Esophagus (tissue), 2 donors: ENCODE measurements around the gene SCYGR4. TPM values are rescaled to one million over a fixed set of nuclear protein-coding genes. Genes with fewer than 3 reads are reported as not detected.

Experiments
- H3K27ac ChIP-seq, 2 donors: one replicate each; pipeline ENCODE4 v1.5.1; 2013; ENCODE audit warnings: low read depth in 2 of 2, mild to moderate bottlenecking in 2 of 2, inconsistent platforms in 1 of 2, low read length in 1 of 2, moderate library complexity in 1 of 2
- H3K27me3 ChIP-seq, 2 donors: one replicate each; pipeline ENCODE4 v1.6.1; 2013; ENCODE audit warnings: low read length in 2 of 2, control low read depth in 1 of 2, mild to moderate bottlenecking in 1 of 2; ENCODE audit not compliant: insufficient read depth in 2 of 2, control insufficient read depth in 1 of 2
- H3K36me3 ChIP-seq, 2 donors: one replicate each; pipeline ENCODE4 v1.6.1; 2013; ENCODE audit warnings: low read length in 1 of 2; ENCODE audit not compliant: control insufficient read depth in 2 of 2, insufficient read depth in 2 of 2
- H3K4me1 ChIP-seq, 2 donors: one replicate each; pipeline ENCODE4 v1.6.1; 2013; ENCODE audit warnings: low read length in 1 of 2; ENCODE audit not compliant: control insufficient read depth in 2 of 2, insufficient read depth in 2 of 2
- H3K4me3 ChIP-seq, 2 donors: one replicate each; pipeline ENCODE4 v1.5.1; 2013; ENCODE audit warnings: low read length in 2 of 2, mild to moderate bottlenecking in 2 of 2, low read depth in 1 of 2, moderate library complexity in 1 of 2
- H3K9me3 ChIP-seq, 2 donors: one replicate each; pipeline ENCODE4 v1.6.1; 2013; ENCODE audit warnings: mild to moderate bottlenecking in 2 of 2, low read depth in 1 of 2, low read length in 1 of 2, moderate library complexity in 1 of 2; ENCODE audit not compliant: control insufficient read depth in 2 of 2, insufficient read depth in 1 of 2
- WGBS, 2 donors: extraction: QIAGEN DNeasy Blood & Tissue Kit; methylation state at CpG; one replicate each; pipeline ENCODE4 v1.1.7; 2013; 5-methylcytosine and 5-hydroxymethylcytosine counted together
- polyA plus RNA-seq, 2 donors: library from polyadenylated mRNA; stranded (reverse); fragments of 200-250 nt; gene quantifications; one replicate each; pipeline ENCODE4 v1.2.3, GENCODE V29; 2013
- donor health status: healthy with polysubstance abuse.
- donor health status: Bipolar disorder and iron deficiency.

The SCYGR4 gene
- polyA plus RNA-seq, 2 donors = not detected

GRCh38 chr2:227626580-227627151 is 9.4 kb downstream of the SCYGR4 start:
- Histone ChIP-seq H3K27me3 (no peaks in the 10 kb centered on the region), H3K27ac (no peak overlapping the region), H3K36me3 (no peaks in the 10 kb centered on the region), H3K9me3 (no peaks in the 10 kb centered on the region), H3K4me1 (no peaks in the 10 kb centered on the region), H3K4me3 (no peak overlapping the region)
- WGBS, 2 donors = 89 to 92% methylated on average over 10 of the region's 10 CpGs

GRCh38 chr2:227627769-227628168 is 10.5 kb downstream of the SCYGR4 start:
- Histone ChIP-seq H3K9me3 (no peaks in the 10 kb centered on the region), H3K27ac (no peak overlapping the region), H3K4me1 (no peaks in the 10 kb centered on the region), H3K36me3 (no peaks in the 10 kb centered on the region), H3K4me3 (no peak overlapping the region), H3K27me3 (no peaks in the 10 kb centered on the region)
- WGBS, 2 donors = 65 to 81% methylated on average over 3 of the region's 3 CpGs

GRCh38 chr2:227629435-227629834 is 12.1 kb downstream of the SCYGR4 start:
- Histone ChIP-seq H3K4me3 (no peak overlapping the region), H3K36me3 (no peaks in the 10 kb centered on the region), H3K4me1 (no peaks in the 10 kb centered on the region), H3K27ac (no peak overlapping the region), H3K27me3 (no peaks in the 10 kb centered on the region), H3K9me3 (no peaks in the 10 kb centered on the region)
- WGBS, 2 donors = 65 to 69% methylated on average over 7 of the region's 7 CpGs

- no peak overlapping the region for H3K4me3 ChIP-seq
- H3K27ac ChIP-seq = no peak overlapping the region
- H3K27me3 ChIP-seq = no peaks in the 10 kb centered on the region
- WGBS, 2 donors = 72 to 82% methylated on average over 3 of the region's 3 CpGs
- H3K36me3 ChIP-seq = no peaks in the 10 kb centered on the region
- no peaks in the 10 kb centered on the region for H3K9me3 ChIP-seq
- H3K4me1 ChIP-seq = no peaks in the 10 kb centered on the region
Measured at GRCh38 chr2:227630322-227630721, 13.0 kb downstream of the SCYGR4 start.

- Histone ChIP-seq H3K9me3 (no peaks in the 10 kb centered on the region), H3K27ac (no peak overlapping the region), H3K4me3 (no peak overlapping the region), H3K27me3 (no peaks in the 10 kb centered on the region), H3K36me3 (no peaks in the 10 kb centered on the region), H3K4me1 (no peaks in the 10 kb centered on the region)
- 76 to 80% methylated on average over 6 of the region's 6 CpGs for WGBS, 2 donors
Measured at GRCh38 chr2:227632827-227633226, 15.5 kb downstream of the SCYGR4 start.

- Histone ChIP-seq H3K4me1 (no peaks in the 10 kb centered on the region), H3K27ac (no peak overlapping the region)
- WGBS, 2 donors = 49% methylated on average over 3 of the region's 3 CpGs
Measured at GRCh38 chr2:227634201-227634600, 16.9 kb downstream of the SCYGR4 start.

GRCh38 chr2:227642656-227643055 is 25.4 kb downstream of the SCYGR4 start:
- WGBS, 2 donors = 26 to 31% methylated on average over 2 of the region's 2 CpGs
- Histone ChIP-seq H3K27ac (no peak overlapping the region), H3K9me3 (no peaks in the 10 kb centered on the region), H3K4me1 (no peaks in the 10 kb centered on the region), H3K27me3 (no peaks in the 10 kb centered on the region), H3K4me3 (no peak overlapping the region), H3K36me3 (no peaks in the 10 kb centered on the region)

More at GRCh38 chr2:227634201-227634600, 16.9 kb downstream of the SCYGR4 start:
- Histone ChIP-seq H3K27me3 (no peaks in the 10 kb centered on the region), H3K4me3 (no peak overlapping the region), H3K36me3 (no peaks in the 10 kb centered on the region), H3K9me3 (no peaks in the 10 kb centered on the region)

- no peaks in the 10 kb centered on the region for H3K9me3 ChIP-seq
Measured at GRCh38 chr2:227643990-227644551, 26.8 kb downstream of the SCYGR4 start.

GRCh38 chr2:227653419-227653818 is 36.1 kb downstream of the SCYGR4 start:
- no peaks in the 10 kb centered on the region for H3K27me3 ChIP-seq
- no peaks in the 10 kb centered on the region for H3K9me3 ChIP-seq
- H3K4me1 ChIP-seq = no peaks in the 10 kb centered on the region
- H3K4me3 ChIP-seq = no peak overlapping the region
- no peaks in the 10 kb centered on the region for H3K36me3 ChIP-seq
- 30 to 31% methylated on average over 4 of the region's 4 CpGs for WGBS, 2 donors
- no peak overlapping the region for H3K27ac ChIP-seq

More at GRCh38 chr2:227643990-227644551, 26.8 kb downstream of the SCYGR4 start:
- WGBS, 2 donors = 74 to 83% methylated on average over 5 of the region's 5 CpGs
- no peaks in the 10 kb centered on the region for H3K36me3 ChIP-seq
- H3K4me3 ChIP-seq = no peak overlapping the region
- H3K4me1 ChIP-seq = no peaks in the 10 kb centered on the region
- no peaks in the 10 kb centered on the region for H3K27me3 ChIP-seq
- no peak overlapping the region for H3K27ac ChIP-seq

- Histone ChIP-seq H3K27ac (no peak overlapping the region), H3K9me3 (no peaks in the 10 kb centered on the region), H3K36me3 (no peaks in the 10 kb centered on the region), H3K27me3 (no peaks in the 10 kb centered on the region), H3K4me1 (no peaks in the 10 kb centered on the region), H3K4me3 (no peak overlapping the region)
- 69 to 79% methylated on average over 1 of the region's 1 CpG for WGBS, 2 donors
Measured at GRCh38 chr2:227654426-227654825, 37.1 kb downstream of the SCYGR4 start.
